KOPT-K1 (cell line): ENCODE results near the gene ENO3.
A peak's percentile ranks its signal among the peaks of the same experiment; 100 is the strongest.
"Not testable (repeated sequence)": the region's sequence is repeated elsewhere in the genome, so short reads cannot be mapped to it uniquely, and the experiment has no call there.

Experiments used
- H3K27ac ChIP-seq: fragments of 200-600 bp; sonication (generic); 2 replicates; pipeline ENCODE4 v1.5.1; 2016; ENCODE audit warnings: antibody characterized with exemption, mild to moderate bottlenecking, low read depth, low read length; ENCODE audit not compliant: poor library complexity, severe bottlenecking
- H3K36me3 ChIP-seq: fragments of 200-600 bp; sonication (generic); 2 replicates; pipeline ENCODE4 v1.5.1; 2017; ENCODE audit warnings: antibody characterized with exemption, mild to moderate bottlenecking, low read length, moderate library complexity; ENCODE audit not compliant: insufficient read depth
- H3K9me3 ChIP-seq: fragments of 200-600 bp; sonication (generic); 2 replicates; pipeline ENCODE4 v1.5.1; 2017; ENCODE audit warnings: antibody characterized with exemption, low read length, mild to moderate bottlenecking; ENCODE audit not compliant: insufficient read depth, poor library complexity, severe bottlenecking

ENO3 gene

DNA sequence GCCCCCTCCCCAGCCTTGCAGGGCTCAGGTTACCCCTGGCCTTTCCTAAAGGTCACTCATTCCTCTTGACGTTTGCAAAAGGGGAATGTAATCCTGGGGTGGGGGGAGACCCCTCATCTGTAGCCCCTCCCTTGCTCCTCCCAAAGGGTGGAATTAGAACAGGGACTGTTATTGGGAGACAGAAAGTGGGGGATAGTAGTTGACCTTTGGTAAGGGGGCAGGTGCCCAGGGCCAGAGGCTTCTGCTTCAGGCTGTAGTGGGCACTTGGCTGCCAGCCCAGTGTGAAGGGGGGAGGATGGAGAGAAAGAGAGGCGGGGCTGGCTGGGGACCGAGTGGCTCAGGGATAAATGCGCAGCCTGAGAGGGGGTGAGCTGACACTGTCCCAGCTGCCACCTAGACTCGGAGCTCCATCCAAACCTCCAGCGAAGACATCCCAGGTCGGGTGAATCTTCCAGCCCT, at the start of gene ENO3:
Gene ENO3, plus strand, starts transcription at position 374 of the 459 bp plus-strand sequence. CDS start 711 bp downstream, outside the sequence.
- Histone ChIP-seq H3K9me3 (no peaks in the 10 kb centered on the region), H3K27ac (peak within 1 kb of the TSS; percentile 99), H3K36me3 (peaks cover 19% of the 10 kb centered on the region)

GRCh38 chr17:4901648-4902344, 49.1 kb upstream of the ENO3 start:
- Histone ChIP-seq H3K9me3 (no peaks in the 10 kb centered on the region), H3K36me3 (no peaks in the 10 kb centered on the region; the same call in 1 of the 2 replicates), H3K27ac (no peak overlapping the region)

GRCh38 chr17:4902540-4902939, 48.4 kb upstream of the ENO3 start:
- Histone ChIP-seq H3K9me3 (no peaks in the 10 kb centered on the region), H3K27ac (peak overlapping the region; percentile 39), H3K36me3 (no peaks in the 10 kb centered on the region)

DNA sequence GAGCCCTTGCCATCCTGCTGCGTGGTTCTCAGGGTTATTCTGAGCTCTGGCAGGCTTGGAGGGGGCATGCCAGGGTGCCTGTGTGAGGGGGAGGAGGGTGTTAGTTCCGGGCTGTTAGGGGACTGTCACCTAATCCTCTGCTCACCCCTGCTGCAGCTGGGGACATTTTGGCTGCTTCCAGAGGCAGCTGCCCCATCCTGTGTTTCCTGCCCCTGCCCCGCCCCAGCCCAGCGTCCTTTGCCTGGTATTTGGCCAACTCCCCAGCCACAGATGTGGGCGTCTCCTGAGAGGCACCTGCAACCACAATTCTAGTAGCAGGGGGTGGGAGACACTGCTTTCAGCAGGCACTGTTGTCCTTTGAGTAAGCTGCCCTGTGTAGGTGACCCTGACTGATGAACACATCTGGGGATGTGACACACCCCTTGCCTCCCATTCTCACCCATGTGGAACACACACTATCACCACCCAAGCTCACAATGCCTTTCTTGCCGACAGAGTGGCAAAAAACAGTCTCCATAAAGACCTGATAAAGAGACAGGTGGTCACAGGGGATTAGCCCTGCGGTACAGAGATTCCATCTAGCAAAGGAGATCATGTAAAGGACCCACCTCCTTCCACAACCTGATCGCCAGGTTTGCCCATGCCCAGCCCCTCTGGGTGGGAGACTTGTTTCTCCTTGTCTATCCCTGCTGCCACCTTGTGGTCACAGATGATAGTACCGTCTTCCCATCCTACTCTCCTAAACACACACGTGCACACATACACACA, 47.7 kb upstream of the ENO3 start, which contains the start of gene CHRNE:
Gene CHRNE, minus strand, starts transcription at position 48 of the 768 bp plus-strand sequence. Its CDS starts 35 bp downstream, at position 13.
- Histone ChIP-seq H3K9me3 (no peaks in the 10 kb centered on the region), H3K36me3 (no peaks in the 10 kb centered on the region), H3K27ac (peak within 1 kb of the TSS; percentile 39)

DNA sequence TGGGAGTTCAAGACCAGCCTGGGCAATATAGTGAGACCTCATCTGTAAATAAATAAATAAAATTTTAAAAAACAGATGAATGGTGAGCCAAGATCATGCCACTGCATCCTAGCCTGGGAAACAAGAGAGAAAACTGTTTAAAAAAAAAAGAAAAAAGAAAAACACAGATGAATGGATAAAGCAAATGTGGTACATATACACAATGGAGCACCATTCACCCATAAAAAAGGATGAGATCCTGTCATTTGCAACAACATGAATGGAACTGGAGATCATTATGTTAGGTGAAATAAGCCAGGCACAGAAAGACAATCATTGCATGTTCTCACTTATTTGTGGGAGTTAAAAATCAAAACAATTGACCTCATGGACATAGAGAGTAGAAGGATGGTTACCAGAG, 44.3 kb upstream of the ENO3 start:
- not testable (repeated sequence) for H3K27ac ChIP-seq, H3K36me3 ChIP-seq, H3K9me3 ChIP-seq

DNA sequence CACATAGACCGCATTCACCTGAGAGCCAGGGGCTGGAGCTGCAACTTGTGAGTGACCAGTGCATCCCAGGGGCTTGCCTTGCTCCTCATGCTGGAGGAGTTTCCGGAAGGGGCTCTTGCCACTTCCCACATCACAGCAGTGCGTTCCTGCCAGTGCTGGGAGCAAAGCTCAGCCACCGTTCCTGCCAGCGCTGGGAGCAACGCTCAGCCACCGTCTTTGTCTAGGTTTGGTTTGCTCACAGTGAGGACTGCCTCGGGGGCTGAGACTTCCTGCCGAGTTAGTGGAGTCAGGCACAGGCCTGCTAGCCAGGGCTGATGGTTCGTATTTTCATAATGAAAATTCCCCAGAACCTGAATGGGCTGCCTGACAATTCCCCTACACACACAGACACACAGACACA, 42.6 kb upstream of the ENO3 start:
- Histone ChIP-seq H3K9me3 (no peaks in the 10 kb centered on the region), H3K36me3 (no peaks in the 10 kb centered on the region), H3K27ac (peak overlapping the region; percentile 48)

- peak overlapping the region; percentile 48 for H3K27ac ChIP-seq
- H3K9me3 ChIP-seq: no peaks in the 10 kb centered on the region
Observed at GRCh38 chr17:4908711-4909496, 42.0 kb upstream of the ENO3 start.

DNA sequence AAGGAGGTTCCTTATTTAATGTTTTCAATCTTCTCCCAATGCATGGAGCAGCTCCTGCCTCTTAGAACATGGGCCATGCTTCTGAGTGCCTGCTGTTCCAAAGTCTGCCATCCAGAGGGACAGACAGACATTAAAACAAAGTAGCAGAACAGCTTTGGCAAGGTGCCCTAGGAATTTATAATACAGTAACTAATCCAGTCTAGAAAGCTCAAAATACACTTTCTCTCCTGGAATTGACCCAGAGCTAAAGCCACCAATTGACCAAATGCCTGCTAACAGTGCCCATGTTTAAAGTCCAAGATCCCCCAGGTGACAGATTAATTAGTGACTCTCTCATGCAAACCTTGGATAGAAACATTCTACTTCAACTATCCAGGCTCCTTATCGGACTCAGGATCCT, 36.9 kb upstream of the ENO3 start:
- H3K27ac ChIP-seq: no peak overlapping the region

More at GRCh38 chr17:4908711-4909496, 42.0 kb upstream of the ENO3 start:
- no peaks in the 10 kb centered on the region for H3K36me3 ChIP-seq

DNA sequence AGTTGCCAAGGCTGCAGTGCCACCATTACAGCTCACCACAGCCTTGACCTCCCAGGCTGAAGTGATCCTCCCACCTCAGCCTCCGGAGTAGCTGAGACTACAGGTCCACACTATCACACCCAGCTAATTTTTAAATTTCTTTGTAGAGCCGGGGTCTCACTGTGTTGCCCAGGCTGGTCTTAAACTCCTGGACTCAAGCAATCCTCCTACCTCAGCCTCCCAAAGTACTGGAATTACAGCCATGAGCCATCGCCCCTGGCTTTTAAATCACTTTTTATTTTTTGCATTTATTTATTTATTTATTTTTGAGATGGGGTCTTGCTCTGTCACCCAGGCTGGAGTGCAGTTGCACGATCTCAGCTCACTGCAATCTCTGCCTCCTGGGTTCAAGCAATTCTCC, 36.4 kb upstream of the ENO3 start:
- not testable (repeated sequence) for H3K36me3 ChIP-seq, H3K9me3 ChIP-seq, H3K27ac ChIP-seq

More for the DNA sequence above, 36.9 kb upstream of the ENO3 start:
- Histone ChIP-seq H3K36me3 (no peaks in the 10 kb centered on the region), H3K9me3 (no peaks in the 10 kb centered on the region)

DNA sequence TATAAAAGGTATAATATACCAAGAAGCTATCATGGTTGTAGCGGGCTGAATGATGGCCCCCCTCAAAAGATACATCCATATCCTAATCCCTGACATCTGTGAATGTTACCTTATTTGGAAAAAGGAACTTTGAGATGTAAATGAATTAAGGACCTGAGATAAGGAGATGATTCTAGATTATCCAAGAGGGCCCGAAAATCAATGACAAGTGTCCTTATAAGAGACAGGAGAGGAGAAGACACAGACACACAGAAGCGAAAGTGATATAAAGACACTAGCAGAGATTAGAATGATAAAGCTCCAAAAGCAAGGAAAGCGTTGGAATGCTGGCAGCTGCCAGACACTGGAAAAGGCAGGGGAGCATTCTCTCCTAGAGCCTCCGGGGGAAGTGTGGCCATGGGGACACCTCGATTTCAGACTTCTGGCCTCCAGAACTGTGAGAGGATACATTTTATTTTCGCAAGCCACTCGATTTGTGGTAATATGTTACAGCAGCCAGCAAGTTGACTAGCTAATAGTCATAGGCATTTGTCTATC, 31.3 kb upstream of the ENO3 start:
- Histone ChIP-seq H3K9me3 (no peaks in the 10 kb centered on the region), H3K27ac (no peak overlapping the region), H3K36me3 (no peaks in the 10 kb centered on the region)

- H3K36me3 ChIP-seq: no peaks in the 10 kb centered on the region
- H3K27ac ChIP-seq: no peak overlapping the region
- H3K9me3 ChIP-seq: no peaks in the 10 kb centered on the region
Observed at GRCh38 chr17:4920351-4921048, 30.4 kb upstream of the ENO3 start.

DNA sequence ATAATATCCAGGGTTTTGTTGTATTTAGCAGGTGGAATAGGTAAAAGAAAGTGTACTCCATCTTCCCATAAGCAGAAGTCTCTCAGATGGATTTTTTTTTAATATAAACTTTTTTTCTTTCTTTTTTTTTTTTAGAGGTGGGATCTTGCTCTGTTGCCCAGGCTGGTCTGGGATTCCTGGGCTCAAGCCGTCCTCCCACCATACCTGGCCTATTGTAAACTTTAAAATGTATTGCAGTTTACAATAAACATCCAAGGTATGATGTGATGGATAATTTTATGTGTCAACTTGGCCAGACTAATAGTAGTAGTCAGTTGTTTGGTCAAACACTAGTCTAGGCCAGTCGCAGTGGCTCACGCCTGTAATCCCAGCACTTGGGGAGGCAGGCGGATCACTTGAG, 29.6 kb upstream of the ENO3 start:
- no peak overlapping the region for H3K27ac ChIP-seq
- no peaks in the 10 kb centered on the region for H3K36me3 ChIP-seq
- H3K9me3 ChIP-seq: no peaks in the 10 kb centered on the region

DNA sequence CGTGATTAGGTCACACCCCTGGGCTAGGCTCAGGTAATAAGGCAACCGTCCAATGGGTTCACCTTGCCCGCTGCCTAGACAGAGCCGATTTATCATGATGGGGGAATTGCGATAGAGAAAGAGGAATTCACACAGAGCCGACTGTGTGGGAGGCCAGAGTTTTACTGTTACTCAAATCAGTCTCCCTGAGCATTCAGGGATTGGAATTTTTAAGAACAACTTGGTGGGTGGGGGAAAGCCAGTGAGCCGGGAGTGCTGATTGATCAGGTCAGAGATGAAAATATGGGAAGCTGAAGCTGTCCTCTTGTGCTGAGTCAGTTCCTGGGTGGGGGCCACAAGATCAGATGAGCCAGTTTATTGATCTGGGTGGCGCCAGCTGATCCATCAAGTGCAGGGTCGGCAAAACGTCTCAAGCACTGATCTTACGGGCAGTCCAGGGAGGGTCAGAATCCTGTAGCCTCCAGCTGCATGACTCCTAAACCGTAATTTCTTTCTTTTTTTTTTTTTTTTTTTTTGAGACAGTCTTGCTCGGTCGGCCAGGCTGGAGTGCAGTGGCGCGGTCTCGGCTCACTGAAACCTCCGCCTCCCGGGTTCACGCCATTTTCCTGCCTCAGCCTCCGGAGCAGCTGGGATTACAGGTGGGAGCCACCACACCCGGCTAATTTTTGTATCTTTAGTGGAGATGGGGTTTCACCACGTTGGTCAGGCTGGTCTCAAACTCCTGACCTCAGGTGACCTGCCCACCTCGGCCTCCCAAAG, 24.2 kb upstream of the ENO3 start:
- not testable (repeated sequence) for H3K9me3 ChIP-seq, H3K27ac ChIP-seq
- peaks cover 29% of the 10 kb centered on the region for H3K36me3 ChIP-seq

DNA sequence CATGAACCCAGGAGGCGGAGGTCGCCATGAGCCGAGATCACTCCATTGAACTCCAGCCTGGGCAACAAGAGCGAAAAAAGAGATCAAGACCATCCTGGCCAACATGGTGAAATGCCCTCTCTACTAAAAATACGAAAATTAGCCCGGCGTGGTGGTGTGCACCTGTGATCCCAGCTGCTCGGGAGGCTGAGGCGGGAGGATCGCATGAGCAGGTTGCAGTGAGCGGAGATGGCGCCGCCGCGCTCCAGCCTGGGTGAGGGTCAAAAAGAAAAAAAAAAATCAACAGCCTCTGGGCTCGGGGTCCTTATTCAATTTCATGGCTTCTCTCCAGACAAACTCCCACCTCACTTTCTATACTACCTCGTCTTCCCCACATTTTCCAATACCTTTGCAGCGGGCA, 22.0 kb upstream of the ENO3 start:
- peaks cover 38% of the 10 kb centered on the region for H3K36me3 ChIP-seq
- no peaks in the 10 kb centered on the region for H3K9me3 ChIP-seq
- no peak overlapping the region for H3K27ac ChIP-seq
